ENCODE results near the gene DOCK11. TPM values are rescaled to one million over a fixed set of nuclear protein-coding genes. Genes with fewer than 3 reads are reported as not detected.

The DOCK11 gene
- total RNA-seq, 1 experiment from 2014 or later: 13.1 TPM

- TF ChIP-seq AFF4 (CRISPR knock-in tag; IDR thresholded peaks at IDR 0.05; ENCODE audit: borderline replicate concordance): no peak
- no peak for TF ChIP-seq JUN (CRISPR knock-in tag; IDR thresholded peaks at IDR 0.05)
- no peak for TF ChIP-seq TCF7 (CRISPR knock-in tag; IDR thresholded peaks at IDR 0.05; ENCODE audit: low read depth)
- TF ChIP-seq USF1 (CRISPR knock-in tag; IDR thresholded peaks at IDR 0.05): no peak
- TF ChIP-seq NFATC4 (CRISPR knock-in tag; IDR thresholded peaks at IDR 0.05): no peak
- TF ChIP-seq ZNF416 (CRISPR knock-in tag; IDR thresholded peaks at IDR 0.05): no peak
- TF ChIP-seq NR3C1 (CRISPR knock-in tag; conservative IDR thresholded peaks at IDR 0.05; ENCODE audit: low read depth): no peak
Measured at GRCh38 chrX:118669435-118669834, 173.8 kb downstream of the DOCK11 start (continued).

- ChIA-PET POLR2A (no interaction called here), CTCF (no interaction called here)
- Mint-ChIP-seq H3K27ac (no peak overlapping the region), H3K9me3 (no peaks in the 10 kb centered on the region), H3K36me3 (no peaks in the 10 kb centered on the region), H3K4me3 (no peak overlapping the region), H3K27me3 (ENCODE audit: low read depth) (no peaks in the 10 kb centered on the region), H3K4me1 (no peaks in the 10 kb centered on the region)
- ATAC-seq (no peak), DNase-seq (ENCODE audit: low spot score) (no peak)
- TF ChIP-seq STAT6 (CRISPR knock-in tag; conservative IDR thresholded peaks at IDR 0.05; ENCODE audit: low read depth) (no peak), MXD4 (CRISPR knock-in tag; IDR thresholded peaks at IDR 0.05; ENCODE audit: borderline replicate concordance) (no peak), RELA (CRISPR knock-in tag; IDR thresholded peaks at IDR 0.05; ENCODE audit: borderline replicate concordance) (no peak), PREB (CRISPR knock-in tag; IDR thresholded peaks at IDR 0.05; ENCODE audit: borderline replicate concordance) (no peak), NR3C1 (CRISPR knock-in tag; conservative IDR thresholded peaks at IDR 0.05; ENCODE audit: low read depth) (no peak), ZSCAN18 (CRISPR knock-in tag; IDR thresholded peaks at IDR 0.05) (no peak), ZNF671 (CRISPR knock-in tag; IDR thresholded peaks at IDR 0.05) (no peak), JUN (CRISPR knock-in tag; IDR thresholded peaks at IDR 0.05) (no peak), ATF1 (CRISPR knock-in tag; IDR thresholded peaks at IDR 0.05) (no peak), SMAD3 (CRISPR knock-in tag; IDR thresholded peaks at IDR 0.05; ENCODE audit: borderline replicate concordance) (no peak), ZBTB43 (CRISPR knock-in tag; IDR thresholded peaks at IDR 0.05) (no peak), USF2 (CRISPR knock-in tag; IDR thresholded peaks at IDR 0.05) (no peak), ZNF532 (CRISPR knock-in tag; IDR thresholded peaks at IDR 0.05; ENCODE audit: borderline replicate concordance) (no peak), CREB1 (CRISPR knock-in tag; IDR thresholded peaks at IDR 0.05) (no peak)
Measured at GRCh38 chrX:118675326-118675965, 179.8 kb downstream of the DOCK11 start.
